ENCODE results near the gene PARD3.
"Not testable (repeated sequence)": the region's sequence is repeated elsewhere in the genome, so short reads cannot be mapped to it uniquely, and the experiment has no call there.

PARD3 gene

GRCh38 chr10:34797155-34797554, 17.9 kb downstream of the PARD3 start:
- no peak overlapping the region for H3K27ac ChIP-seq (ENCODE audit: low read depth, low read length, severe bottlenecking)
- H3K4me3 ChIP-seq (ENCODE audit: extremely low read depth, insufficient read depth, low read length, poor library complexity, severe bottlenecking) = no peak overlapping the region
- no peaks in the 10 kb centered on the region for H3K9me3 ChIP-seq (ENCODE audit: control insufficient read depth, low read length)
- WGBS, 2 experiments (ENCODE audit: insufficient coverage in 2 of 2) = 83 to 92% methylated on average over 3 to 6 of the region's 6 CpGs
- H3K4me1 ChIP-seq (ENCODE audit: control insufficient read depth, insufficient read depth, low read length, poor library complexity, severe bottlenecking) = peaks cover 18% of the 10 kb centered on the region
- peaks cover 5% of the 10 kb centered on the region for H3K36me3 ChIP-seq (ENCODE audit: control insufficient read depth, insufficient read depth, low read length)

- Histone ChIP-seq H3K4me3 (ENCODE audit: extremely low read depth, insufficient read depth, low read length, poor library complexity, severe bottlenecking) (no peak overlapping the region), H3K36me3 (ENCODE audit: control insufficient read depth, insufficient read depth, low read length) (peaks cover 5% of the 10 kb centered on the region), H3K27ac (ENCODE audit: low read depth, low read length, severe bottlenecking) (no peak overlapping the region), H3K9me3 (ENCODE audit: control insufficient read depth, low read length) (no peaks in the 10 kb centered on the region), H3K4me1 (ENCODE audit: control insufficient read depth, insufficient read depth, low read length, poor library complexity, severe bottlenecking) (peaks cover 16% of the 10 kb centered on the region)
- WGBS, 2 experiments (ENCODE audit: insufficient coverage in 2 of 2) = 100% methylated on average over 1 of the region's 1 CpG; no CpG with 5 or more reads in 1 of the 2 experiments
These were observed 19.0 kb downstream of the PARD3 start for GRCh38 chr10:34796133-34796532.

GRCh38 chr10:34795334-34795733, 19.8 kb downstream of the PARD3 start:
- H3K36me3 ChIP-seq (ENCODE audit: control insufficient read depth, insufficient read depth, low read length) = peaks cover 5% of the 10 kb centered on the region
- H3K4me1 ChIP-seq (ENCODE audit: control insufficient read depth, insufficient read depth, low read length, poor library complexity, severe bottlenecking) = peaks cover 9% of the 10 kb centered on the region
- no peak overlapping the region for H3K27ac ChIP-seq (ENCODE audit: low read depth, low read length, severe bottlenecking)
- WGBS, 2 experiments (ENCODE audit: insufficient coverage in 2 of 2) = 94 to 100% methylated on average over 6 of the region's 6 CpGs
- H3K4me3 ChIP-seq (ENCODE audit: extremely low read depth, insufficient read depth, low read length, poor library complexity, severe bottlenecking) = no peak overlapping the region
- no peaks in the 10 kb centered on the region for H3K9me3 ChIP-seq (ENCODE audit: control insufficient read depth, low read length)

- no peak overlapping the region for H3K4me3 ChIP-seq (ENCODE audit: extremely low read depth, insufficient read depth, low read length, poor library complexity, severe bottlenecking)
- WGBS, 2 experiments (ENCODE audit: insufficient coverage in 2 of 2) = 97 to 100% methylated on average over 2 to 3 of the region's 4 CpGs
These were observed 20.3 kb downstream of the PARD3 start for GRCh38 chr10:34794835-34795234.

GRCh38 chr10:34793581-34793980, 21.5 kb downstream of the PARD3 start:
- WGBS, 2 experiments (ENCODE audit: insufficient coverage in 2 of 2) = 100% methylated on average over 2 of the region's 5 CpGs; no CpG with 5 or more reads in 1 of the 2 experiments
- H3K4me3 ChIP-seq (ENCODE audit: extremely low read depth, insufficient read depth, low read length, poor library complexity, severe bottlenecking); H3K9me3 ChIP-seq (ENCODE audit: control insufficient read depth, low read length); H3K27ac ChIP-seq (ENCODE audit: low read depth, low read length, severe bottlenecking); H3K4me1 ChIP-seq (ENCODE audit: control insufficient read depth, insufficient read depth, low read length, poor library complexity, severe bottlenecking); H3K36me3 ChIP-seq (ENCODE audit: control insufficient read depth, insufficient read depth, low read length): not testable (repeated sequence)

More at GRCh38 chr10:34794835-34795234, 20.3 kb downstream of the PARD3 start:
- H3K36me3 ChIP-seq (ENCODE audit: control insufficient read depth, insufficient read depth, low read length) = peaks cover 5% of the 10 kb centered on the region
- peaks cover 7% of the 10 kb centered on the region for H3K4me1 ChIP-seq (ENCODE audit: control insufficient read depth, insufficient read depth, low read length, poor library complexity, severe bottlenecking)
- no peaks in the 10 kb centered on the region for H3K9me3 ChIP-seq (ENCODE audit: control insufficient read depth, low read length)
- no peak overlapping the region for H3K27ac ChIP-seq (ENCODE audit: low read depth, low read length, severe bottlenecking)

GRCh38 chr10:34792881-34793280, 22.2 kb downstream of the PARD3 start:
- WGBS, 2 experiments (ENCODE audit: insufficient coverage in 2 of 2) = 92 to 97% methylated on average over 4 of the region's 7 CpGs
- Histone ChIP-seq H3K4me1 (ENCODE audit: control insufficient read depth, insufficient read depth, low read length, poor library complexity, severe bottlenecking) (peaks cover 7% of the 10 kb centered on the region), H3K4me3 (ENCODE audit: extremely low read depth, insufficient read depth, low read length, poor library complexity, severe bottlenecking) (no peak overlapping the region), H3K36me3 (ENCODE audit: control insufficient read depth, insufficient read depth, low read length) (no peaks in the 10 kb centered on the region), H3K9me3 (ENCODE audit: control insufficient read depth, low read length) (no peaks in the 10 kb centered on the region), H3K27ac (ENCODE audit: low read depth, low read length, severe bottlenecking) (no peak overlapping the region)

GRCh38 chr10:34791947-34792346, 23.1 kb downstream of the PARD3 start:
- H3K9me3 ChIP-seq (ENCODE audit: control insufficient read depth, low read length) = no peaks in the 10 kb centered on the region
- H3K4me3 ChIP-seq (ENCODE audit: extremely low read depth, insufficient read depth, low read length, poor library complexity, severe bottlenecking) = no peak overlapping the region
- WGBS, 2 experiments (ENCODE audit: insufficient coverage in 2 of 2) = 82 to 89% methylated on average over 14 to 22 of the region's 23 CpGs
- no peak overlapping the region for H3K27ac ChIP-seq (ENCODE audit: low read depth, low read length, severe bottlenecking)
- H3K4me1 ChIP-seq (ENCODE audit: control insufficient read depth, insufficient read depth, low read length, poor library complexity, severe bottlenecking) = peaks cover 7% of the 10 kb centered on the region
- H3K36me3 ChIP-seq (ENCODE audit: control insufficient read depth, insufficient read depth, low read length) = no peaks in the 10 kb centered on the region

- H3K4me1 ChIP-seq (ENCODE audit: control insufficient read depth, insufficient read depth, low read length, poor library complexity, severe bottlenecking) = peaks cover 7% of the 10 kb centered on the region
- 94 to 96% methylated on average over 14 to 15 of the region's 15 CpGs for WGBS, 2 experiments (ENCODE audit: insufficient coverage in 2 of 2)
- no peak overlapping the region for H3K27ac ChIP-seq (ENCODE audit: low read depth, low read length, severe bottlenecking)
- H3K9me3 ChIP-seq (ENCODE audit: control insufficient read depth, low read length) = no peaks in the 10 kb centered on the region
- no peaks in the 10 kb centered on the region for H3K36me3 ChIP-seq (ENCODE audit: control insufficient read depth, insufficient read depth, low read length)
- no peak overlapping the region for H3K4me3 ChIP-seq (ENCODE audit: extremely low read depth, insufficient read depth, low read length, poor library complexity, severe bottlenecking)
These were observed 23.9 kb downstream of the PARD3 start for GRCh38 chr10:34791228-34791627.

- no peak overlapping the region for H3K27ac ChIP-seq (ENCODE audit: low read depth, low read length, severe bottlenecking)
- H3K4me3 ChIP-seq (ENCODE audit: extremely low read depth, insufficient read depth, low read length, poor library complexity, severe bottlenecking) = no peak overlapping the region
- WGBS, 2 experiments (ENCODE audit: insufficient coverage in 2 of 2) = 94 to 100% methylated on average over 1 to 2 of the region's 4 CpGs
These were observed 25.1 kb downstream of the PARD3 start for GRCh38 chr10:34789966-34790506.

GRCh38 chr10:34786464-34786863, 28.6 kb downstream of the PARD3 start:
- no CpG with 5 or more reads among the region's 1 CpG for WGBS, 2 experiments (ENCODE audit: insufficient coverage in 2 of 2)
- Histone ChIP-seq H3K27ac (ENCODE audit: low read depth, low read length, severe bottlenecking) (no peak overlapping the region), H3K4me3 (ENCODE audit: extremely low read depth, insufficient read depth, low read length, poor library complexity, severe bottlenecking) (no peak overlapping the region), H3K36me3 (ENCODE audit: control insufficient read depth, insufficient read depth, low read length) (no peaks in the 10 kb centered on the region), H3K9me3 (ENCODE audit: control insufficient read depth, low read length) (no peaks in the 10 kb centered on the region), H3K4me1 (ENCODE audit: control insufficient read depth, insufficient read depth, low read length, poor library complexity, severe bottlenecking) (peaks cover 13% of the 10 kb centered on the region)

More at GRCh38 chr10:34789966-34790506, 25.1 kb downstream of the PARD3 start:
- no peaks in the 10 kb centered on the region for H3K36me3 ChIP-seq (ENCODE audit: control insufficient read depth, insufficient read depth, low read length)
- no peaks in the 10 kb centered on the region for H3K9me3 ChIP-seq (ENCODE audit: control insufficient read depth, low read length)
- peaks cover 7% of the 10 kb centered on the region for H3K4me1 ChIP-seq (ENCODE audit: control insufficient read depth, insufficient read depth, low read length, poor library complexity, severe bottlenecking)

GRCh38 chr10:34781711-34782110, 33.4 kb downstream of the PARD3 start:
- H3K27ac ChIP-seq (ENCODE audit: low read depth, low read length, severe bottlenecking) = no peak overlapping the region
- no peaks in the 10 kb centered on the region for H3K9me3 ChIP-seq (ENCODE audit: control insufficient read depth, low read length)
- H3K4me1 ChIP-seq (ENCODE audit: control insufficient read depth, insufficient read depth, low read length, poor library complexity, severe bottlenecking) = peaks cover 19% of the 10 kb centered on the region
- peaks cover 4% of the 10 kb centered on the region for H3K36me3 ChIP-seq (ENCODE audit: control insufficient read depth, insufficient read depth, low read length)
- no peak overlapping the region for H3K4me3 ChIP-seq (ENCODE audit: extremely low read depth, insufficient read depth, low read length, poor library complexity, severe bottlenecking)
- WGBS, 2 experiments (ENCODE audit: insufficient coverage in 2 of 2) = no CpG with 5 or more reads among the region's 3 CpGs
